Measurements from ENCODE around the gene TSPEAR. TPM values are rescaled to one million over a fixed set of nuclear protein-coding genes. Genes with fewer than 3 reads are reported as not detected.

The TSPEAR gene
- total and polyA plus RNA-seq, 2 donors (not counting 1 experiment from before 2014, with no cell fraction given), result not detected

GRCh38 chr21:44637018-44637850, 74.1 kb downstream of the TSPEAR start, which contains the start of gene KRTAP10-10:
KRTAP10-10 (plus strand) TSS chr21:44637356; CDS start chr21:44637418, 62 bp downstream.
- no peaks in the 10 kb centered on the region for H3K4me1 ChIP-seq (ENCODE audit: control insufficient read depth, extremely low read depth, insufficient read depth, low read length)
- H3K4me2 ChIP-seq (ENCODE audit: extremely low read depth, insufficient read depth, low read length), result no peak within 1 kb of the TSS
- H4K20me1 ChIP-seq (ENCODE audit: control insufficient read depth, extremely low read depth, insufficient read depth, low read length), result no peaks in the 10 kb centered on the region
- no peak for TF ChIP-seq EZH2 (IDR thresholded peaks at IDR 0.05; ENCODE audit: low read length, missing control alignments)
- TF ChIP-seq CTCF (conservative IDR thresholded peaks at IDR 0.05 in 1 of 2, IDR thresholded peaks at IDR 0.05 in 1 of 2; ENCODE audit: low read depth in 1 of 2, low read length in 2 of 2), result no peak
- DNase-seq (ENCODE audit: low read depth in 2 of 2), result no peak
- H3K9me3 ChIP-seq (ENCODE audit: control insufficient read depth, insufficient read depth, low read depth, low read length), result no peaks in the 10 kb centered on the region
- no peak within 1 kb of the TSS for H3K4me3 ChIP-seq (replicated peaks in 1 of 4; ENCODE audit: control extremely low read depth in 1 of 4, insufficient read depth in 1 of 4, low read depth in 3 of 4, low read length in 4 of 4)
- H2AFZ ChIP-seq (ENCODE audit: low read length), result no peak within 1 kb of the TSS
- no peaks in the 10 kb centered on the region for H3K36me3 ChIP-seq (ENCODE audit: control insufficient read depth, insufficient read depth, low read length)
- H3K9ac ChIP-seq (ENCODE audit: insufficient read depth, low read length), result no peak within 1 kb of the TSS
- no peaks in the 10 kb centered on the region for H3K27me3 ChIP-seq (ENCODE audit: control insufficient read depth, insufficient read depth, low read length)
- no peaks in the 10 kb centered on the region for H3K79me2 ChIP-seq (ENCODE audit: control insufficient read depth, insufficient read depth, low read length)
- no peak within 1 kb of the TSS for H3K27ac ChIP-seq (ENCODE audit: insufficient read depth, low read length)

- DNase-seq (ENCODE audit: low read depth in 2 of 2), result no peak
- Histone ChIP-seq H3K9me3 (ENCODE audit: control insufficient read depth, insufficient read depth, low read depth, low read length) (no peaks in the 10 kb centered on the region), H3K4me1 (ENCODE audit: control insufficient read depth, extremely low read depth, insufficient read depth, low read length) (no peaks in the 10 kb centered on the region), H3K9ac (ENCODE audit: insufficient read depth, low read length) (no peak overlapping the region), H3K27ac (ENCODE audit: insufficient read depth, low read length) (no peak overlapping the region), H3K27me3 (ENCODE audit: control insufficient read depth, insufficient read depth, low read length) (no peaks in the 10 kb centered on the region), H3K36me3 (ENCODE audit: control insufficient read depth, insufficient read depth, low read length) (no peaks in the 10 kb centered on the region), H3K79me2 (ENCODE audit: control insufficient read depth, insufficient read depth, low read length) (no peaks in the 10 kb centered on the region), H3K4me2 (ENCODE audit: extremely low read depth, insufficient read depth, low read length) (no peak overlapping the region), H2AFZ (ENCODE audit: low read length) (no peak overlapping the region), H3K4me3 (replicated peaks in 1 of 4; ENCODE audit: control extremely low read depth in 1 of 4, insufficient read depth in 1 of 4, low read depth in 3 of 4, low read length in 4 of 4) (no peak overlapping the region), H4K20me1 (ENCODE audit: control insufficient read depth, extremely low read depth, insufficient read depth, low read length) (no peaks in the 10 kb centered on the region)
- no peak for TF ChIP-seq CTCF (conservative IDR thresholded peaks at IDR 0.05 in 1 of 2, IDR thresholded peaks at IDR 0.05 in 1 of 2; ENCODE audit: low read depth in 1 of 2, low read length in 2 of 2)
- TF ChIP-seq EZH2 (IDR thresholded peaks at IDR 0.05; ENCODE audit: low read length, missing control alignments), result no peak
Observed at GRCh38 chr21:44636209-44637017, 75.0 kb downstream of the TSPEAR start.

GRCh38 chr21:44632067-44632466, 79.3 kb downstream of the TSPEAR start:
- DNase-seq (ENCODE audit: low read depth in 2 of 2), result no peak
- H3K4me2 ChIP-seq (ENCODE audit: extremely low read depth, insufficient read depth, low read length), result no peak overlapping the region
- no peak overlapping the region for H2AFZ ChIP-seq (ENCODE audit: low read length)
- H3K4me3 ChIP-seq (replicated peaks in 1 of 4; ENCODE audit: control extremely low read depth in 1 of 4, insufficient read depth in 1 of 4, low read depth in 3 of 4, low read length in 4 of 4), result no peak overlapping the region
- H3K4me1 ChIP-seq (ENCODE audit: control insufficient read depth, extremely low read depth, insufficient read depth, low read length), result no peaks in the 10 kb centered on the region
- no peak overlapping the region for H3K9ac ChIP-seq (ENCODE audit: insufficient read depth, low read length)
- H3K36me3 ChIP-seq (ENCODE audit: control insufficient read depth, insufficient read depth, low read length), result no peaks in the 10 kb centered on the region
- no peak overlapping the region for H3K27ac ChIP-seq (ENCODE audit: insufficient read depth, low read length)
- H3K27me3 ChIP-seq (ENCODE audit: control insufficient read depth, insufficient read depth, low read length), result no peaks in the 10 kb centered on the region
- TF ChIP-seq CTCF (conservative IDR thresholded peaks at IDR 0.05 in 1 of 2, IDR thresholded peaks at IDR 0.05 in 1 of 2; ENCODE audit: low read depth in 1 of 2, low read length in 2 of 2) (no peak), EZH2 (IDR thresholded peaks at IDR 0.05; ENCODE audit: low read length, missing control alignments) (no peak)
- H3K79me2 ChIP-seq (ENCODE audit: control insufficient read depth, insufficient read depth, low read length), result no peaks in the 10 kb centered on the region
- H4K20me1 ChIP-seq (ENCODE audit: control insufficient read depth, extremely low read depth, insufficient read depth, low read length), result no peaks in the 10 kb centered on the region
- no peaks in the 10 kb centered on the region for H3K9me3 ChIP-seq (ENCODE audit: control insufficient read depth, insufficient read depth, low read depth, low read length)

All from fibroblast of lung (primary cell).